GM18870 (cell line): ENCODE measurements around the gene TCEANC2.

ENCODE experiments used
- ATAC-seq: cut with Tn5 transposase; IDR thresholded peaks from one replicate; pipeline ENCODE4 v1.9.1; 2021; ENCODE audit warnings: moderate library complexity; ENCODE audit not compliant: unreplicated experiment

TCEANC2 gene

GRCh38 chr1:54111624-54112023 is 58.2 kb downstream of the TCEANC2 start:
- ATAC-seq: no peak

DNA sequence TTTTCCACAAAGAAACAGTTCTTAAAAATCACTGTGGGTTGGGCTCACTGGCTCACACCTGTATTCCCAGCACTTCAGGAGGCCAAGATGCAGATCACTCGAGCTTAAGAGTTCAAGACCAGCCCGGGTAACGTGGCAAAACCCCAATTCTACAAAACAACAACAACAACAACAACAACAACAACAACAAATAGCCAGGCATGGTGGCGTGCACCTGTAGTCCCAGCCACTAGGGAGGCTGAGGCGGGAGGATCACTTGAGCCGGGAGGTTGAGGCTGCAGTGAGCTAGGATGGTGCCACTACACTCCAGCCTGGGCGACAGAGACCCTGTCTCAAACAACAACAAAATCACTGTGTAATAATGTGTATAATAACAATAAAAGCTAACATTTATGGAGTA is 58.6 kb downstream of the TCEANC2 start:
- no peak for ATAC-seq

DNA sequence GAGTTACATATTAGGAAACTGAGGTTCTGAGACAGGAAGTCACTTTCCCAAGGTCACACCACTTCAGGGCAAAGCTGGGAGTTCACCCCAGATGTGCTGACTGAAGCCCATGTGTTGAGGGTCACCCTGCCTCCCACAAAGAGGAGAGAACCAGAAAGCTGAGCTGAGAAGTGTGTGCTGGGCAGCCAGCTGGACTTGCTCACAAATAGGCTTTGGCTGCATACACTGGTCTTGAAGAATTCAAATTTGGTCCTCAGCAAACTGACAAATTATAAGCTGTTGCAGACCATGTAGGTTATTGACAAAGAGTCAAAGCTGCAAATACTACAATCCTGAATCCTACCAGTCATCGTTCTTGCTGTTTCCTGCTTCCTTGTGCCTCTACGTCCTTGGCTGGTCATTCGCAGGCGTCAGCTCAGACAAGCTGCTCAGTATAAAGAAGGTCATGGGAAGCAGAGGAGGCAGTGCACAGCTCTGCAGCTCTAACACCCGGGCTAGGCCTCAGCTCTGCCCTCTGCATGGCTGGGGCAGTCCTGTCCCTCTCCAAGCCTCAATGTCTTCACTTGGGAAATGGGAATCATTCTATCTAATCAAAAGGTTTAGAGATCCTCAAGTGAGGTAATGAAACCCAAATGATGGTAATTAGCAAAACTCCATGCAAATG is 59.4 kb downstream of the TCEANC2 start:
- ATAC-seq: no peak

DNA sequence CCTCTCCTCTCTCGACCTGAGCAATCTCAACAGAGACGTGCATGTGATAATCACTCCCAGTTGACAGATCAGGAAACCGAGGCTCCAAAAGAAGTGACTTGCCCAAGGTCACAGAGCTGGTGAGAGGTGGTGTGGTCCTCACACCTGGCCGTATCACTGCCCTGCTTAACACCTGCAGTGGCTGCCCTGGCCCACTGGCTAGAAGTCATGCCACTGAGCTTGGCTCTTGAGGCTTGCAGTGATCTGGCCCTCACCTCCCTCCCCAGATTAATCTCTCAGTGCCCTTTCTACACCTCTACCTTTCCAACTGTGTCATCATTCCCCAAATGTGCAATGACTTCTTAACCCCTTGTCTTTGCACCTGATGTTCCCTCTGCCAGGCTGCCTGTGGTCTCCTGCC is 60.6 kb downstream of the TCEANC2 start:
- no peak for ATAC-seq

GRCh38 chr1:54114955-54115354 is 61.5 kb downstream of the TCEANC2 start:
- ATAC-seq: no peak

DNA sequence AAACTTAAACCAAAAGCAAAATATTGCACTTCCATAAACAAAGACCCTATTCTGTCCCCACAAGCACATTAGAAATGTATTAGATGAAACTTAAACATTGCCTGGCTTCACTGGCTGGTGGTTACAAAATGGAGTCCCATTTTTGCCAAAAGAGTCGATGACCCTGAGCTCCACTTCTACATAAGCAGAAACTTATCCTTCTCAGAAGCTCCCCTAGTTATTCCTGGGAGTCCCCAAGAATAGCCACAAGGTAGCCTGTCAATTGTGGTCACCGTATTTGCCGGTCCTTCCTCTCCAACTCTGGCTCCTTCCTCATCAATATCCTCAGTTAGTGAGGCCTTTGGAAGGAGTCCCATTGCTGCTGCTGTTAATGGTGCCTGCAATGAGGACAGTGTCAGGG is 62.1 kb downstream of the TCEANC2 start:
- ATAC-seq: no peak

GRCh38 chr1:54117815-54118563 is 64.6 kb downstream of the TCEANC2 start:
- ATAC-seq: no peak

- no peak for ATAC-seq
These were observed 65.3 kb downstream of the TCEANC2 start for GRCh38 chr1:54118704-54119103.

DNA sequence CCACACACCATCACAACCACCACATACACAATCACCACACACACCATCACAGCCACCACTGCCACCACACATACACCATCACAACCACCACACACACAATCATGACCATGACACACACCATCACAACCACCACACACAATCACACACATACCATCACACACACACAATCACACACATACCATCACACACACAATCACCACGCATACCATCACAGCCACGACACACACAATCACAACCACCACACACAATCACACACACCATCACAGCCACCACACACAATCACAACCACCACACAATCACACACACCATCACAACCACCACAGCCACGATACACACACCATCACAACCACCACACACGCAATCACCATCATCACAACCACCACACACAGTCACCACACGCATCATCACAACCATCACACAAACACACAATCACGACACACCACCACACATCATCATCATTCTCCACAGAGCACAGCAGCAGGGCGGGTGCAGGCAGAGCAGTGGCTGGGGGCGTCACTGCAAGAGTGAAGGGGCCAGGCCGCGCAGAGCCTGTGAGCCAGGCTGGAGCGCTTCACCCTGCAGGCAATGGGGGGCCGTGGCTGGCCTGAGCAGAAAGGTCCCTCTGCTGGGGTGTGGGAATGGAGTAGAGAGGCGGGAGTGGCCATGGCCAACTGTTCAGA is 66.8 kb downstream of the TCEANC2 start:
- no peak for ATAC-seq

DNA sequence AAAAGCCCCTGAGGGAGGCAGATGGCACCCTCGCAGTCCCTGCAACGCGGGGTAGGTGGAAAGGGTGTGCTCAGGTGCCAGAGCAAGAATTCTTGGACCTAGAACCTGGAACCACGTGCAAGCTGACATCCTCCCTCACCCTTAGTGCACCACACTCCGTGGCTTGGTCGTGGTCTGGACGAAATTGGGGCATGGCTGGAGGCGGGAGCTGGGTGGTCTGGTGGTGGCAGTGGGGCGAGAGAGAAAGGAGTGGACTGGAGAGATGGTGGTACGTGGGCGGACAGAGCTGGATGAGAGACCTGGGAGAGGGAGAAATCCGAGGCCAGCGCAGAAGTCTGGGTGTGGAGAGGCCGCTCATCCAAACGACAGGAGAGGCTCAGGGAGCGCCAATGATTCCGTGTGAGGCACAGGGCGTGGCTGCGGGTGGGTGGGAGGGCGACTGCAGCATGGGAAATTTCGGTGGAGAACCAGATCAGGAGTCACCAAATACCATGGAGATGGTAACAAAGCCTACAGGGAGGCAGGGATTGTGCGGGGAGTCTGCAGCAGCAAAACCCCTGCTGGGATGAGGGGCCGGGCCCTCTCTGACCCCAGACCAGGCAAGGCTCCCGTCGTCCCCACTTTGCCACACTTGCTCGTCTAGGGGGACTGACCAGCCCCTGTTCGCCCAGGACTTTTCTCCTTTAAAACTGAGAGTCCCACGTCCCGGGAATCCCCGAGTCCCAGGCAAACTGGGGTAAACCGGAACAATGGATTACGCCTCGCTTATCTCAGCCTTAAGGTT is 67.5 kb downstream of the TCEANC2 start:
- ATAC-seq: no peak

DNA sequence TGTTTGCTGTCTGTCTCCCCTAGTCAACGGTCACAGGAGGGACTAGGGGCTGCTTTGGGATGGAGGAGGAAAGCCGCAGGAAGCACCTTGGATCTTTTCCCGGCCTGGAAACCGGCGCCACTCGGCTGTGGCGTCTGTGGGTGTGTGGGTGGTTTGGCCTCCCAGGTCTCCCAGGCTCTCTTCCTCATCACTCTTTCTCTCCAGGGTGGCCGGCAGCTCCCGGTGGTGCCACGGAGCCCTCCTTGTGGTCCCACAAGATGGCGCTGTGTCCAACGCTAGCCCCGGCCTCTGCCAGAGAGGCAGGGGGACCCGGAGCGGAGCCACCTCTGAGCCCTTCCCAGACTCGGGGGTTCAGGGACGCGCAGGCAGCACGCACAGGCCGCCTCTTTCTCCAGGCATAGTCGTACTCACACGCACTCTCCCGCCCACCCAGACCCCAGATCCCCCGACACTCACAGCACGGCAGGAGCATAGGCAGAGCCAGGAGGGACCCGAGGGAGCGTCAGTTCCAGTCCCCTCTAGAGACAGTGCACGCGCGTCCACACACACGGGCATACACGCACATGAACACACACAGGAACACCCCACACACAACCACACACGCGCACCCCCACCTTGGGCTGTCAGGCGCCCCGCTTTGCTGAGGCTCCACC is 68.2 kb downstream of the TCEANC2 start:
- ATAC-seq: no peak

DNA sequence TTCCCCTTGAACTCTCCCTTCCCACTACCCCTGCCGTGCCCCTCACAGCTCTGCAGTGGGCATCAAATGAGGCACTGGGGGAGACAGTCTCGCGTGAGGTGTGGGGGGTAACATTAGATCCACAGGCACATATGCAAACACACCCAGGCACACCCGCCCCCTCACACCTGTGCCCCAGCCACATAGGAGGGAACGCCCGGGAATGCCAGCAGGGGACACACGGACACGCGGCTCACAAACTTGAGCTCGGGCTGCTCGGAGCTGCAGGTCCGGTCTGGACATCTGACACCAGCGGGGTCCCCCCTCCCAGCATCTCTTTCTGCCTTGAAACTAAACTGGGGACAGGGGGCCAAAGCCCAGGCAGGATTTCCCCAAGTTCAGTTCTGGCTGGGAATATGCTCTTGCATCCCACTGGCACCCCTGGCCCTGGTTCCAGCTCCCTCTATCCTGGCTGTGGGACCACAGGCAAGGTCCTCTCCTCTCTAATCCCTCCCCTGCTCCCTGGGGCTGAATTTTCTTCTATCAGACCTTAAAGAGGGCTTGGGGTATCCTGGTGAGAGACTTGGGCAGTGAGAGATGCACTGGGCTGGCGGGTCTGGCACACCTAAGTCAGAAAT is 68.8 kb downstream of the TCEANC2 start:
- ATAC-seq: no peak

DNA sequence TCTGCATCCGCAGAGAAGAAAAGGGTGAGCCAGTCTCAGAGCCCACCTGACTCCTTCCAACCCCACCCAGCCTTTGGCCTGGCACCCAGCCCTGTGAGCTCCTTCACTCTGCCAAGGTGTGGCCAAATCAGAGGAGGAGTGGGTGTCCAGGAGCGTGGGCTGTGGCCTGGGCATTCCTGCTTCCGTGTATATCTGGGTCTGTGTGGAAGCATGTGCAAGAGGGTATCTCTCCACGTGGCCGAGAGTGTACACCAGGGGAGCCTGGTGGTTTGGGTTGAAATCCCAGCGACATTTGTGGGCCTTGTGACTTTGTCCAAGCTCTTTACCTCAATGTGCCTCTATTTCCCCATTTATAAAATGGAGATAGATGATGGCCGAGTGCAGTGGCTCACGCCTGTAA is 69.6 kb downstream of the TCEANC2 start:
- ATAC-seq: no peak

DNA sequence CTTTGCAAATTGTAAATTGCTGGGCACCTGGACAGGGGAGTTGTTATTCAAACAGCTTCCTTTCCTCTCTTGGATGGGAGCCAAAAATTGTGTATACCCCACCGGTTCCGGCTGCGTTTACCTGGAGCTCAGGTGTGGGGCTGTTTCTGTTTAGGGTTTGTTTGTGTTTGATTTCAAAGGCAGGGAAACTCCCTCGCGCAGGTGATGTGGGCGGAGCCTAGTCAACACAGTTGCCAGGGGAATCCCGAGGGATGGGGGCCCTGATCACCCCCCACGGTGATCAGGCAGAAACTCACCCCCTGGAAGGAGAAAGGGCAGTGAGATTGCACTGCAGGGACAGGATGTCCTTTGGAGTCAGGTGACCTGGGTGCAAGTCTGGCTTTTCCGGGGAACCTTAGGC is 71.1 kb downstream of the TCEANC2 start:
- no peak for ATAC-seq

DNA sequence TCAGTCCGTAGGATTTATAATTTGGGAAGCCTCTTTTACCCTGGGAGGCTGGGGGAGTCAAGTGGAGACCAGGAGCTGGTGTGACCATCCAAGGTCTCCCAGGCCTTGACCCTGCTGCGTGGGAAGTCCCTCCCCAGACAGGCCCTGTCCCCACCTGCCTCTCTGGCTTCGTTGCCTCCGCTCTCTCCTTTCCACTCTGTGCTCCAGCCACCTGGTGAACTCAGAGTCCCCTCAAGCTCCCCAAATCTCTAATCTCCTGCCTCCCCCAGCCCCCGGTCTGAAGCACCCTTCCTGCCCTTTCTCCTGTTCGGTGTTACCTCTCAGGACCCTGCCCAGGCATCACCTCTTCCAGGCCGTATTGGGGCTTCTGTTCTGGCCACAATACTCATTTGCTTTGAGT is 71.5 kb downstream of the TCEANC2 start:
- no peak for ATAC-seq

DNA sequence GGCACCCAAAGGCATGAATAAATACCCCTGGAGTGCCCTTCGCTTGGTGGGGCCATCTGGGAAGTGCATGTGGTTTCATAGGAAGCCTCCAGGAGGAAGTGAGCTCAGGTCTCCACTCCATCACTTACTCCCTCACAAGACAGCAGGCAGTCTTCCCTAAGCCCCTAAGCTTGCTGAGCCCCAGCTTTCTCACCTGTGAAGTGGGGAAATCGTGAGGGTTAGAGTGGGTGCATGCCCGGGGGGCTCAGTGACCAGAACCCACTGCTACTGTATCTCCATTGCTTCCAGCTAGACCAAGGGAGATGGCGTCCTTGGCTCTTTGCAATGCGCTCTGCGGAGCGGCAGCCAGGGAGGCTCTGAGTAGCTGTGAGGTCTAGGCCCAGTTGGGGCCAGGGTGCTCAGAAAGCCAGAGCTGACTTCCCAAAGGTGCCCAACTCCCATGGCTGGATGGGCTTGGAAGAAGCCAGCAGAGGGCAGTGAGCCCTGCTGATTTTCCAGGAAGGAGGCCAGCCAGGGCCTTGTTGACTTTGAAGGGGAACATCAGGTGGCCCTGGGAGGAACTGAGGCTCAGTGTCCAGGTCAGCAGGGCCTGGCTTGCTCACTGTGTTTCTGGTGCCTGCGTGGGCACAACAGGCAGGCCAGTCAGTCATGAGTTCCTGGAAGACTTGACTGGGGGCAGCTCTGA is 72.1 kb downstream of the TCEANC2 start:
- no peak for ATAC-seq

DNA sequence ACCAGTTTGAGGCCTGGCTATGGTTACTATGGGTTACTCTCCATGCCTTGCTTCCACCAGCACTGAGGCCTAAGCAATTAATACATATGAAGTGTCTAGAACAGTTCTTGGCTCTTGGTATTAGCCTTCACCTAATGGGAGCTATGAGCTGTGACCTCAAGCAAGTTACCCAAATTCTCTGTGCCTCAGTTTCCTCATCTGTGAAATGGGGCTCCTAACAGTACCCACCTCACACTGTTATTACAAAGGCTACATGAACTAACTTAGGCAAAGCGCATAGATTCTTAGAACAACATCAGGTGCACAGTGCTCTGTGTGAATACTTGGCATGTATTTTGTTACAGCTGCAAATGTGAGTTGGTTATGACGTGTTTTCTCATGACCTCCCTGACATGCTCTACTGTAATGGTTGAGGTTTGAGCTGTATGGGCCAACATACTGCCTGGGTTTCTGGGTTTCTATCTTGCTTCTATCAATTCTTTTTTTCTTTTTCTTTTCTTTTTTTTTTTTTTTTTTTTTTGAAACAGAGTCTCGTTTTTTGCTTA is 72.9 kb downstream of the TCEANC2 start:
- ATAC-seq: no peak

GRCh38 chr1:54127594-54128300 is 74.3 kb downstream of the TCEANC2 start:
- no peak for ATAC-seq

GRCh38 chr1:54129858-54130257 is 76.5 kb downstream of the TCEANC2 start:
- ATAC-seq: no peak
